B cell (primary cell): ENCODE measurements around the gene ZNF277. TPM values are rescaled to one million over a fixed set of nuclear protein-coding genes. Genes with fewer than 3 reads are reported as not detected.

Experiments used
- ATAC-seq: fragments of 200-7000 bp; cut with Tn5 transposase; one replicate; pipeline ENCODE4 v1.10.0; 2021; ENCODE audit warnings: low read depth, mild to moderate bottlenecking, moderate number of reproducible peaks, moderate library complexity
- CTCF ChIA-PET: fragments of 350-600 bp; sonication (Branson Sonifier 250); formaldehyde crosslinking; loops from one replicate; lab custom pipeline; 2021; ENCODE audit warnings: antibody characterized with exemption, inconsistent platforms; lab: Charles Lee
- POLR2A ChIA-PET: fragments of 350-600 bp; sonication (Branson Sonifier 250); formaldehyde crosslinking; loops from one replicate; lab custom pipeline; 2021; ENCODE audit warnings: antibody characterized with exemption; lab: Charles Lee
- DNase-seq: peaks from one replicate; pipeline ENCODE4 v3.0.0; 2013
- H2AFZ ChIP-seq: 2 replicates; pipeline ENCODE4 v1.6.1; 2012; ENCODE audit warnings: mild to moderate bottlenecking, low read depth, low read length; ENCODE audit not compliant: insufficient read depth, poor library complexity, severe bottlenecking
- H3K27ac ChIP-seq, 2 donors: 1 replicate in 1 of 2; 2 replicates in 1 of 2; pipeline ENCODE4 v1.5.1; 2012 to 2013; ENCODE audit warnings: low read length in 2 of 2, mild to moderate bottlenecking in 2 of 2, moderate library complexity in 1 of 2
- H3K27me3 ChIP-seq, 4 experiments: fragments of 200-600 bp in 1 of 4; sonication (generic) in 1 of 4; replicated peaks in 1 of 4; 1 replicate in 2 of 4; 2 replicates in 2 of 4; pipeline versions ENCODE4 v1.6.1 to v1.7.0; 2013 to 2016; ENCODE audit warnings: low read length in 3 of 4, mild to moderate bottlenecking in 2 of 4, mixed read lengths in 1 of 4, moderate library complexity in 1 of 4; ENCODE audit not compliant: insufficient read depth in 4 of 4, control insufficient read depth in 3 of 4; ENCODE audit errors: control extremely low read depth in 1 of 4
- H3K36me3 ChIP-seq, 2 experiments: replicated peaks in 1 of 2; 1 replicate in 1 of 2; 2 replicates in 1 of 2; pipeline versions ENCODE4 v1.6.1 to v1.7.1; 2013; ENCODE audit warnings: low read length in 1 of 2; ENCODE audit not compliant: insufficient read depth in 2 of 2, control insufficient read depth in 1 of 2; ENCODE audit errors: control extremely low read depth in 1 of 2, extremely low read depth in 1 of 2
- H3K4me1 ChIP-seq, 2 donors: fragments of 200-600 bp in 1 of 2; sonication (generic) in 1 of 2; 1 replicate in 1 of 2; 2 replicates in 1 of 2; pipeline versions ENCODE4 v1.5.1 to v1.6.1; 2013 to 2017; ENCODE audit warnings: low read length in 2 of 2; ENCODE audit not compliant: control insufficient read depth in 2 of 2, insufficient read depth in 2 of 2
- H3K4me2 ChIP-seq: replicated peaks from 2 replicates; pipeline ENCODE3; 2012; ENCODE audit warnings: mild to moderate bottlenecking, low read depth, low read length; ENCODE audit not compliant: poor library complexity, severe bottlenecking
- H3K4me3 ChIP-seq, 5 experiments: fragments of 200-600 bp in 1 of 5; sonication (generic) in 1 of 5; 1 replicate in 3 of 5; 2 replicates in 2 of 5; pipeline versions ENCODE4 v1.5.1 to v1.7.0; 2011 to 2016; ENCODE audit warnings: low read length in 4 of 5, mild to moderate bottlenecking in 4 of 5, low read depth in 2 of 5, control low read depth in 1 of 5, moderate library complexity in 1 of 5; ENCODE audit not compliant: insufficient read depth in 1 of 5; ENCODE audit errors: control extremely low read depth in 1 of 5, extremely low read depth in 1 of 5
- H3K79me2 ChIP-seq: fragments of 200-600 bp; sonication (generic); one replicate; pipeline ENCODE4 v1.6.0; 2016; ENCODE audit warnings: low read length; ENCODE audit not compliant: control insufficient read depth, insufficient read depth
- H3K9ac ChIP-seq: fragments of 200-600 bp; sonication (generic); 2 replicates; pipeline ENCODE4 v1.6.1; 2017; ENCODE audit warnings: mild to moderate bottlenecking, low read length, moderate library complexity
- H3K9me3 ChIP-seq, 3 donors: one replicate each; pipeline versions ENCODE4 v1.6.1 to v1.7.1; 2013; ENCODE audit warnings: low read length in 2 of 3; ENCODE audit not compliant: control insufficient read depth in 2 of 3, insufficient read depth in 1 of 3; ENCODE audit errors: control extremely low read depth in 1 of 3
- H4K20me1 ChIP-seq: 2 replicates; pipeline ENCODE4 v1.6.0; 2012; ENCODE audit warnings: mild to moderate bottlenecking, low read length; ENCODE audit not compliant: insufficient read depth, control insufficient read depth, poor library complexity, severe bottlenecking
- H3K27ac Mint-ChIP-seq: one replicate; pipeline ENCODE4 v1.8.0; 2021; ENCODE audit warnings: mixed read lengths
- H3K27me3 Mint-ChIP-seq: one replicate; pipeline ENCODE4 v1.8.0; 2021; ENCODE audit warnings: mixed read lengths
- H3K4me1 Mint-ChIP-seq: one replicate; pipeline ENCODE4 v1.8.0; 2021; ENCODE audit warnings: mixed read lengths
- H3K4me3 Mint-ChIP-seq: one replicate; pipeline ENCODE4 v1.8.0; 2021; ENCODE audit warnings: mixed read lengths
- H3K9me3 Mint-ChIP-seq: one replicate; pipeline ENCODE4 v1.8.0; 2022; ENCODE audit warnings: mixed read lengths; ENCODE audit not compliant: insufficient read depth
- EZH2 ChIP-seq: IDR thresholded peaks from 2 replicates; pipeline ENCODE4 v1.6.1; 2012; ENCODE audit warnings: borderline replicate concordance, low read depth, mild to moderate bottlenecking, moderate library complexity, low read length; ENCODE audit not compliant: insufficient read depth, poor library complexity, severe bottlenecking
- WGBS: methylation state at CpG from one replicate; pipeline ENCODE4 v1.1.5; 2013; ENCODE audit warnings: missing lambda C conversion rate; ENCODE audit not compliant: insufficient coverage; 5-methylcytosine and 5-hydroxymethylcytosine counted together
- intact Hi-C: fragments of 100-400 bp; cut with micrococcal nuclease; formaldehyde crosslinking; loops from one replicate; pipeline ENCODE4 v1.10.0; 2022
- polyA plus RNA-seq: library from polyadenylated mRNA; depleted of rRNA; stranded (reverse); fragments of >200 nt; gene quantifications from 2 replicates; pipeline ENCODE4 v1.2.3, GENCODE V29; 2012
- total RNA-seq, 2 donors: library from RNA; stranded (reverse); fragments of 120-200 nt in 1 of 2; gene quantifications; 1 replicate in 1 of 2; 2 replicates in 1 of 2; pipeline versions ENCODE4 v1.2.3 to v1.2.4, GENCODE V29; 2013 to 2022
- TF ChIP-seq, protein P1 (sequence below): fragments of 200-600 bp; IDR thresholded peaks from one replicate; pipeline ENCODE4 v1.8.0; 2022; ENCODE audit warnings: antibody characterized with exemption, mild to moderate bottlenecking

The ZNF277 gene
- total and polyA plus RNA-seq, 2 donors (not counting 1 experiment from before 2014, with no cell fraction given): 9.5 to 18.6 TPM

DNA sequence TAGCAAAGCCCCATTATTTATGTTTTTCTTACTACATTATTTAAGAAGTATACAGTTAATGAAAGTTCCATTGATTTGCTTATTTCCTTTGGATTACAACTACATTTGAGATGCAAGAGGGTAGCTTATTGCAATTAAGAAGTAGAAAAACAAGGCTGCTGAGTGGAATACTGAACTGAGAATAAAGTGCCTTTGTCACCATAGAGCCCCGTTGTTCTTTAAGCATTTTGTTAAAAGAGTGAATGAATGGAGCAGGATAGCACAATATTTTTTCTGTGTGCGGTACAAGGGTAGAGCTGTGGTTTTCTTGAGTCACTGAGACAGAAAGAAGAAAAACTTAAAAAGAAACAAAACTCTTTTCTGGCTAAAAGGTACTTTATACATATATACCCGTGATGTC, 45.6 kb downstream of the ZNF277 start:
- Histone ChIP-seq H3K4me3 (no peak overlapping the region), H3K79me2 (peaks cover 26% of the 10 kb centered on the region), H3K27me3 (no peaks in the 10 kb centered on the region), H2AFZ (no peak overlapping the region), H3K4me1 (no peaks in the 10 kb centered on the region), H3K36me3 (no peaks in the 10 kb centered on the region), H3K9ac (no peak overlapping the region), H4K20me1 (peaks cover 26% of the 10 kb centered on the region), H3K27ac (no peak overlapping the region), H3K4me2 (no peak overlapping the region), H3K9me3 (no peaks in the 10 kb centered on the region)
- Mint-ChIP-seq H3K4me3 (no peak overlapping the region), H3K4me1 (peaks cover 25% of the 10 kb centered on the region), H3K27me3 (no peaks in the 10 kb centered on the region), H3K27ac (no peak overlapping the region), H3K9me3 (peaks cover 3% of the 10 kb centered on the region)
- ATAC-seq: no peak
- DNase-seq: no peak
- TF ChIP-seq EZH2: no peak
- TF ChIP-seq, protein P1, sequence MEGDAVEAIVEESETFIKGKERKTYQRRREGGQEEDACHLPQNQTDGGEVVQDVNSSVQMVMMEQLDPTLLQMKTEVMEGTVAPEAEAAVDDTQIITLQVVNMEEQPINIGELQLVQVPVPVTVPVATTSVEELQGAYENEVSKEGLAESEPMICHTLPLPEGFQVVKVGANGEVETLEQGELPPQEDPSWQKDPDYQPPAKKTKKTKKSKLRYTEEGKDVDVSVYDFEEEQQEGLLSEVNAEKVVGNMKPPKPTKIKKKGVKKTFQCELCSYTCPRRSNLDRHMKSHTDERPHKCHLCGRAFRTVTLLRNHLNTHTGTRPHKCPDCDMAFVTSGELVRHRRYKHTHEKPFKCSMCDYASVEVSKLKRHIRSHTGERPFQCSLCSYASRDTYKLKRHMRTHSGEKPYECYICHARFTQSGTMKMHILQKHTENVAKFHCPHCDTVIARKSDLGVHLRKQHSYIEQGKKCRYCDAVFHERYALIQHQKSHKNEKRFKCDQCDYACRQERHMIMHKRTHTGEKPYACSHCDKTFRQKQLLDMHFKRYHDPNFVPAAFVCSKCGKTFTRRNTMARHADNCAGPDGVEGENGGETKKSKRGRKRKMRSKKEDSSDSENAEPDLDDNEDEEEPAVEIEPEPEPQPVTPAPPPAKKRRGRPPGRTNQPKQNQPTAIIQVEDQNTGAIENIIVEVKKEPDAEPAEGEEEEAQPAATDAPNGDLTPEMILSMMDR: no peak
- ChIA-PET CTCF (no interaction called here), POLR2A (no interaction called here)
- 100% methylated on average over 1 of the region's 3 CpGs for WGBS
- intact Hi-C loops: no loop called here

DNA sequence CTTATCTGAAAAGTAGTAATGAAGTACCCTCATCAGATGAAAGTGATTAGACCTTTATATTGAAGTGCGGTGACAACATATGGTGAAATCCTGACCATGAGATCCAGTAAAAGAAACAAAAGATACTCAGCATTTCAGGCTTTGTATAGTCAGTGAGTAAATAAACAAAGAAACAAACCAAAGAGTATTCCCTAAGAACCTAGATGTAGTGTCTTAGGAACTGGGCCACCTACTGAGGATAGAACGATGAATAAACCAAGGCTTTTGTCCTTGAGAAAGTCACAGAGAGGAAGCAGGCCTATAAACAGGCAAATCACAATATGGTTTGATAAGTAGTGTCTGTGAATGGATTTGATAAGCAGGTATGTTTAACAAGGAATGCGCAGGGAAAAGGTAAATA, 46.2 kb downstream of the ZNF277 start:
- H3K27me3 Mint-ChIP-seq: no peaks in the 10 kb centered on the region
- Histone ChIP-seq H3K9me3 (no peaks in the 10 kb centered on the region), H2AFZ (no peak overlapping the region), H3K27me3 (no peaks in the 10 kb centered on the region), H3K79me2 (peaks cover 28% of the 10 kb centered on the region), H3K27ac (no peak overlapping the region), H3K36me3 (no peaks in the 10 kb centered on the region), H3K9ac (no peak overlapping the region), H3K4me2 (no peak overlapping the region), H3K4me3 (no peak overlapping the region), H3K4me1 (no peaks in the 10 kb centered on the region), H4K20me1 (peaks cover 26% of the 10 kb centered on the region)
- no peak overlapping the region for H3K4me3 Mint-ChIP-seq
- POLR2A ChIA-PET: no interaction called here
- peaks cover 25% of the 10 kb centered on the region for H3K4me1 Mint-ChIP-seq
- CTCF ChIA-PET: no interaction called here
- WGBS: 100% methylated on average over 2 of the region's 3 CpGs
- no peak overlapping the region for H3K27ac Mint-ChIP-seq
- TF ChIP-seq EZH2: no peak
- intact Hi-C loops: no loop called here
- ATAC-seq (no peak), DNase-seq (no peak)
- peaks cover 3% of the 10 kb centered on the region for H3K9me3 Mint-ChIP-seq
